Stimulated activated CD8-positive, alpha-beta memory T cell treated with anti-CD3 and anti-CD28 coated beads, Interleukin-12 subunit alpha, Interleukin-12 subunit beta, amount 100 ng/mL, for 4 hours (primary cell): ENCODE data around the gene AGAP1.
"Not testable (repeated sequence)": the region's sequence is repeated elsewhere in the genome, so short reads cannot be mapped to it uniquely, and the experiment has no call there.

Experiments
- DNase-seq: peaks from one replicate; pipeline ENCODE4 v3.0.0-alpha.2; 2020; ENCODE audit warnings: low read depth

Gene AGAP1

DNA sequence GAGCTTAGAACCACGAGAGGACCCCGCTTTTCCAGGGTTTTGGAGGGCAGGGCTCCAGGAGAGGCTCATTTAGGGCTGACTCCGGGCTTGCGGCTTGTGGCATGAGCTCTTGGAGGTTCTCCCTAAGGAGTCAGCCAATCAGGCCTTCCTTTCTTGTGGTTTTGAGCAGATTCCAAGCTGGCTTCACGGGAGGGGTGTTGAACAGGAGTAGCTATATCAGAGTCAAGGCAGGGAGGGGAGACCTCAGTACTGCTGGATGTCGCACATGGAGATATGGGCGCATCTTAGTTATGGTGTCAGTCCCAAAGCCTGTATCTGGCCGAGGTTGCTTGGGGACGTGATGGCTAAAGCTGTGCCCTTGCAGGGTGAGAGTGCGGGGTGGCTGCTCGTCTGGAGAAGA, 98.6 kb downstream of the AGAP1 start:
- DNase-seq = no peak

DNA sequence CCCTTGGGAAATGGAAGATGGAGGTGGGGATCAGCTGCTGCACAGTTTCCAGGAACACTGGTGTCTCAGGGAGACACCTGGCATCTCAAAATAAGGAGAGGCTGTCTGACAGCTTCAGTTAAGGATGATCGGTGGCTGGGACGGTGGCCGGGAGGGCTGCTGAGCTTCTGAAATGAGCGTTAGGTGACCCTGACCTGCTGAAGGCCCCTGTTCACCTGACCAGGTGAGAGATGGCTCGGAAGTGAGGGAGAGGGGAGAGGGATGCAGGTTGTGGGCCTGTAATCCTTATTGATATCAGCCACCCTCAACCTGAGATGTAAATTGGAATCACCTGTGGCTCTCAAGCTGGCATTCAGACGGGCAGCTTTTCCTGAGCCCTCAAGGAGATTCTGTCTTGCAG, 99.0 kb downstream of the AGAP1 start:
- DNase-seq = no peak

GRCh38 chr2:235594041-235594440, 100.2 kb downstream of the AGAP1 start:
- no peak for DNase-seq

DNA sequence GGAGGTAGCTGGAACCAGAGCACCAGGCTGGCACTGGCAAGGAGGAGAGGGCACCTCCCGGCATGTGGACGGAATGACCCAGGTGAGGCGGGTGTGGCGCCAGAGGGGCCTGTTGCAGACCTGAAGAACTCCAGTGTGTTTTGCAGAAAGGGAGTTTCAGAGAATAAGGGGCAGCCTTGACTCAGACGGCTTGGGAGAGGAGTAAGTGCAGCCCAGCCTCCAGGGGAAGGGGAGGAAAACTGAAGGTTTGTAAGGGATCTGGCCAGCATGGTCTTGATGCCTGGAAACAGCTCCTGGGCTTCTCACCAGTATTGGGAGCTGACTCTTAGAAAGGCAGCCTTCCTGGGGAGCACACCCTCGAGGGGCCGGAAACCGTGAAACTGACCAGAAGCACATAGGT, 101.1 kb downstream of the AGAP1 start:
- no peak for DNase-seq

GRCh38 chr2:235595422-235596010, 101.7 kb downstream of the AGAP1 start:
- no peak for DNase-seq

DNA sequence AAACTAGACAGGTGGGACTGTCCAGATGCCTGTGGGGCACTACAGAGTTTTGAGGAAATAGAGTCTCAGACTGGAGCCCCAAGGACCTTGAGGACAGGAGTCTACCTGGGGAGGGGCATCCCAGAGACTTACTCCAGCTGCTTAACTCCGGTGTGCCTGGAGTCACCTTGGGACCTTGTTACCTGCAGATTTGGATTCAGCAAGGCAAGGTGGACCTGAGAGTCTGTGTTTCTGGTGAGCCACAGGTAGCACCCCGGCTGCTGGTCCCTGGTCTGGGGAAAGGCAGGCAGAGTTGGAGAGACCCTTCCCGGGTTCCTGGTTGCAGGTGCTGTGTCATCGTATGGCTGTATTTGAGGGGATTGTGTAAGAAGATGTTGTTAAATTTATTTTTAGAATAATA, 102.4 kb downstream of the AGAP1 start:
- DNase-seq = no peak

GRCh38 chr2:235597081-235597615, 103.3 kb downstream of the AGAP1 start:
- DNase-seq = no peak

DNA sequence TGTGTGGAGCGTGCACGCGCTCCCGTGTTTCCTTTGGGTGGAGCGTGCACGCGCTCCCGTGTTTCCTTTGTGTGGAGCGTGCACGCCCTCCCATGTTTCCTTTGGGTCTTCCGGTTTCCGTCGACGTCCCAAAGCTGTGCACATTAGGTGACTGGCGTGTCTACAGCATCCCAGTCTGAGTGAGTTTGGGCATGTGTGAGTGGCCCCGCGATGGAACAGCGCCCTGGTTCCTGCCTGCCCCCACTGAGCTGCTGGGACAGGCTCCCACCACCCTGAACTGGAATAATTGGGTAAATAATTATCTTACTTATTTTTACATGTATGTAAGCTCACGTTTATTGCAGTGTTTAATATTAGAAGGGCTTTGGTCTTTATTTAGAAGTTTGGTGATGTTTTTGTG, 104.2 kb downstream of the AGAP1 start:
- no peak for DNase-seq

DNA sequence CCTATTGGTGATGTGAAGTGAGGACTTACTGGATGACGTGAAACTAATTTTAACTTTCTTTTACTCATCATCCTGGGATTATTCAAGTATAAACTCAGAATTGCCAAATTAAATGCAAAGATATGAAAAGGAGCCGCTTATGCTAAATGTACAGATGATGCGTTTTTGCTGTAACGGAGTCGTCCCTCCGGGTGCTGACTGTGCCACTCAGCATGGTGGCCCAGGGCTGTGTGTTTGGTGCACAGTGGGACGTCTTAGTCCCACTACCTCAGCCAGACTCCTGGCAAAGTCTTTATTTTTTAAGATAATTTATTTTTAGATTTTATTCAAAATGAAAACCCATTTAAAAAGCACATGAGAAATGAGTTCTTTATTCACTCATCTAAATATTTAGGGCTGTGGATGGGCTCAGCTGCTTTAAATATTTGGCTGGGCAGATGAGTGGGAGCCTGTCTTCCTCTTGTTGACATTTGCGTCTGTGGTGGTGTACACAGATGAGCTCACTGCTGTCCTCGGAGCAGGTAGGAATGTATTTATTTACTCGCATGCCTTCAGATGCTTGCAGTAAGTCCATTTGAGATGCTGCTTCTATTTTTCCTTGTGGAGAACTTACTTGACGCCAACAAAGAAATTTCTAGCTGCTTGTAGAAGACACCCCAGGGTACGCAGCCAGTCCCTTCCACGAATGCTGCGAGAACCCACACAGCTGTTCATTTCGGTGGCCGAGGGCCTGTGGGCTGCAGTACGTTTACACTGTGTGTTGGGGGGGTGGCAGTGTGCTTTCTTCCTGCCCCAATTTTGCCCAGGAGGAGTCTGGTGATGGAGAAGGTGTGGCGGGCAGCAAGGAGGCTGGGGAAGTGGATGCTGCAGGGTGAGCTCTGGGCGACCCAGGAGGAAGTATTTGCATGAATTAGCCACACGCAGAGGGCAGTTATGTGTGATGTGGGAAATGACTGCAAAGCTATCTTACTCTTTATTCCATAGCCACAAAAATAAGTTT, 105.0 kb downstream of the AGAP1 start:
- DNase-seq = no peak

GRCh38 chr2:235599596-235600338, 105.9 kb downstream of the AGAP1 start:
- DNase-seq = no peak

DNA sequence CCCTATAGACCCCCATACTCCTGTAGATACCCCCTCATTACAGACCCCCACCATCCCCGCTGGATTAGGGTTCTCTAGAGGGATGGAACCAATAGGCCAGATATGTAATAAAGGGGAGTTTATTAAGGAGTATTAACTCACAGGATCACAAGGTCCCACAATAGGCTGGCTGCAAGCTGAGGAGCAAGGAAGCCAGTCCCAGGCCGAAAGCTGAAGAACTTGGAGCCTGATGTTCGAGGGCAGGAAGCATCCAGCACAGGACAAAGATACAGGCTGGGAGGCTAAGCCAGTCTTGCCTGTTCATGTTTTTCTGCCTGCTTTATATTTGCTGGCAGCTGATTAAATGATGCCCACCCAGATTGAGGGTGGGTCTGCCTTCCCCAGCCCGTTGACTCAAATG, 106.6 kb downstream of the AGAP1 start:
- DNase-seq = no peak

DNA sequence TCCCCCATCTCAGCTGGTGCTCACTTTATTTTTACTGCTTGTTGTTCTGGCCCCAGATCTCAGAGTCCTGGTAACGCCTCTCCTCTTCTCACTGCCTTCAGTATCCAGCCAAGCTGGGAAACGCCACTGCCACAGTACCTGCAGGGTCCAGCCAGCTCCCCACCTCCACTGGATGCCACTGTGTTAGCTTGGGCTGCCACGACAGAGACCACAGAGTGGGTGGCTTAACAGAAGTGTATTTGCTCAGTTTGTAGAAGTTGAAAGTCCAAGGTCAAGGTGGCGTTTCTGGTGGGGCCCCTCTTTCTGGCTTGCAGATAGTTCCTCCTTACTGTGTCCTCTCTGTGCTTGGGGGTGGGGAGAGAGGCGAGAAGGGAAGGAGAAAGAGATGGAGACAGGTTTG, 107.1 kb downstream of the AGAP1 start:
- DNase-seq = no peak

GRCh38 chr2:235601960-235602704, 108.3 kb downstream of the AGAP1 start:
- DNase-seq = no peak

DNA sequence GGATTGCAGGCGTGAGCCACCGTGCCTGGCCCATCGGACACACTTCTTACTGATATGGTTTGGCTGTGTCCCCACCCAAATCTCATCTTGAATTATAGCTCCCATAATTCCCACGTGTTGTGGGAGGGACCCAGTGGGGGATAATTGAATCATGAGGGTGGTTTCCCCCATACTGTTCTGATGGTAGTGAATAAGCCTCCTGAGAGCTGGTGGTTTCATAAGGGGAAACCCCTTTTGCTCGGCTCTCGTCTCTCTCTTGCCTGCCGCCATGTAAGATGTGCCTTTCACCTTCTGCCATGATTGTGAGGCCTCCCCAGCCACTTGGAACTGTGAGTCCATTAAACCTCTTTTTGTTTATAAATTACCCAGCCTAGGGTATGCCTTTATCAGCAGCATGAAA, 109.1 kb downstream of the AGAP1 start:
- DNase-seq = not testable (repeated sequence)

DNA sequence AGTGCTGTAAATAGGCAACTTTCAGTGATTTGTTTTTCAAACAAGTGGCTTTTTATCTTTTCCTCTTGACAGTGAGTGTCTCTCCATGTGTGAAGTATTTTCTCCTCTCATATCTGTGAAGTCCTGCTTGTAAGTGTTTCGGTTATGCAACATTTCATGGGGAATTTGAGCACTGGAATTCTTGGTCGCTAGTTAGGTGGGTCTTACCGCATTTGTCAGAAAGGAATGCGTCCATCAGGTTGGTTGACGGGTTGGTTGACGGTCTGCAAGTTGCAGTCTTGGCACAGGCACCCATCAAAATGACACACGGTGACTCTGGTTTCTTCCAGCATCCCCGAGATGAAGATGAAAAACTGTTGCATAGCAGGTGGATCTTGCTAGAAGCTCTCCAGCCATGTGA, 109.8 kb downstream of the AGAP1 start:
- DNase-seq = no peak

DNA sequence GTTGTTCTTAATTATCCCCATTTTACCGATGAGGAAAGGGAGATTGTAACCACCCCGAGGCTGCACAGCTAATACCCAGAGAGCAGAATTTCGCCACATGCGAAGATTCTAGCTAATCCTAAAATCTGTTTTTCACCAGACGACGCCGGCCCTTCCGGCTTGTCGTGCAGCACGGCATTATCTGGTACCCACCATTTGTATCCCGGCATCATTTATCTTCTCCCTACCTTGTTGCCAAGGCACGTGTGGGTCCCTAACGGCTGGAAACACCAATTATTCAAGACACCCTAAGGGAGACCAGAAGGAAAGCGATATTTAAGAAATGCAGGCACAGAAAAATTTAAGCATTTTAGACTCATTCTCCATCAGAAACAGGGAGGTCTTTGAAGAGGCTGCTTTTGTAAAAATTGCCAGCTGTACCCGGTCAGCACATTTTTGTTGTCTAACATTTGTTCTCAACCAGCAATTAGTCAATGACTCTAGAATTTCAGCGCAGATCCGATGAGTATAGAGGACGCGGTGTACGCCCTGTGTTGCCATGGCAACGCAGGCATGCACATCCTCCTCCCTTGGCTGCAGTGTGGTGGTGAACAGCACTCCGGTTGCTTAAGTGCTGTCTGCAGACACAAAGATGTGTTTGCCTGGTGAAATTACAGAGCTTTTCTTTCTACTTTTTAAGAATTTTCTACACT, 111.6 kb downstream of the AGAP1 start:
- DNase-seq = no peak

GRCh38 chr2:235606004-235606715, 112.3 kb downstream of the AGAP1 start:
- DNase-seq = no peak

DNA sequence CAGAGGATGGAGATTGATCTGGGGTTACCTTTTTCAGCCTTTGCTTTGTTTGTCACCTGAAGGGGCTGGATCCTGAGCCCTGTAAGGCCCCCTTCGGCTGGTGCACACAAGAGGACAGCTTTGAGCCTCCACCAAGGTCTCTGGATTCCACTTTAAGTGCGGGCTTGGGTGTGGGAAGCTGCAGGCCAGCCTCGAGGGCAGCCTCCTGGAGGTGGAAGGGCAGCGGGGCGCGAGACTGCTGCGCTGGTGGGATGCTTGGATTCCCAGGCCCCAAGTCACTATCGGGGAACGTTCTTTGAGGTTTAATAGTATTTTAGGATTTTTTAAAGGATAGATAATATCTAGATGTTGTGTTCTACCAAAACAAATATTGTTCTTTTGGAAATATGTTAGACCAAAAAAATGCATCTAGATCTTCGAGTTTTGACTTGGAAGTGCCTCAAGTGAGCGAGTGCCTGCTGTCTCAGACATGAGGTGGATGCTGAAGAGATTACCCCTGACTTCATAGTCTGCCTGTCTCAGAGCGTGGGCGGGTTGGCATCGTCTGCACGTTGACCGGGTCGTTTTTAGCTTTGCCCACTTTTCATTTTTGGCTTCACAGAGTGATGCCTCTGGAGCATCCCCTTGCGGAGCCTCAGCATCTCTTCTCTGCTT, 113.8 kb downstream of the AGAP1 start:
- no peak for DNase-seq

GRCh38 chr2:235608200-235608887, 114.5 kb downstream of the AGAP1 start:
- DNase-seq = no peak
